Breast epithelium (tissue), 4 donors: ENCODE measurements around the gene RHOBTB1. TPM values are rescaled to one million over a fixed set of nuclear protein-coding genes. Genes with fewer than 3 reads are reported as not detected.

Experiments
- DNase-seq, 2 donors: peaks; one replicate each; pipeline ENCODE4 v3.0.0-alpha.2; 2019; ENCODE audit warnings: low spot score in 2 of 2
- H3K27ac ChIP-seq, 2 donors: fragments of 200-600 bp; sonication (generic) in 1 of 2; one replicate each; pipeline ENCODE4 v1.5.1; 2016 to 2019; ENCODE audit warnings: mild to moderate bottlenecking in 1 of 2
- H3K27me3 ChIP-seq, 2 donors: fragments of 200-600 bp; sonication (generic) in 1 of 2; one replicate each; pipeline versions ENCODE4 v1.5.1 to v1.6.0; 2017 to 2019; ENCODE audit warnings: control low read depth in 1 of 2, mild to moderate bottlenecking in 1 of 2
- H3K36me3 ChIP-seq: fragments of 200-600 bp; one replicate; pipeline ENCODE4 v1.5.1; 2019
- H3K4me1 ChIP-seq, 2 donors: fragments of 200-600 bp; sonication (generic); one replicate each; pipeline ENCODE4 v1.5.1; 2016 to 2019; ENCODE audit warnings: control low read depth in 1 of 2
- H3K4me3 ChIP-seq, 3 donors: fragments of 200-600 bp; sonication (generic); 1 replicate in 2 of 3; 2 replicates in 1 of 3; pipeline ENCODE4 v1.5.1; 2016 to 2019; ENCODE audit warnings: mild to moderate bottlenecking in 3 of 3, moderate library complexity in 2 of 3
- H3K9me3 ChIP-seq, 2 donors: fragments of 200-600 bp; sonication (generic) in 1 of 2; one replicate each; pipeline ENCODE4 v1.5.1; 2016 to 2019; ENCODE audit warnings: control low read depth in 1 of 2
- CTCF ChIP-seq, 3 donors: fragments of 450-650 bp; IDR thresholded peaks; one replicate each; pipeline ENCODE4 v1.5.1; 2016 to 2017; ENCODE audit warnings: antibody characterized with exemption in 3 of 3, mild to moderate bottlenecking in 3 of 3, moderate library complexity in 3 of 3
- POLR2A ChIP-seq: fragments of 450-650 bp; IDR thresholded peaks from one replicate; pipeline ENCODE4 v1.6.1; 2016; ENCODE audit warnings: antibody characterized with exemption, mild to moderate bottlenecking, moderate library complexity
- POLR2AphosphoS5 ChIP-seq, 3 donors: sonication (generic); formaldehyde crosslinking; IDR thresholded peaks; one replicate each; pipeline ENCODE4 v1.6.1; 2017; ENCODE audit warnings: antibody characterized with exemption in 3 of 3
- intact Hi-C: fragments of 100-400 bp; cut with DNase I; formaldehyde crosslinking; loops from one replicate; pipeline ENCODE4 v1.15.1; 2023; ENCODE audit warnings: low total_unique reads
- total RNA-seq, 3 donors: library from RNA; depleted of rRNA; stranded (reverse); fragments of >200 nt; gene quantifications; one replicate each; pipeline ENCODE4 v1.1.0, GENCODE V29; 2016

The RHOBTB1 gene
- total RNA-seq, 3 donors from 2014 or later = 11.4 to 14.6 (median 13.4) TPM

GRCh38 chr10:60865198-60865783 lies 78.7 kb downstream of the RHOBTB1 start:
- no peak overlapping the region for H3K4me3 ChIP-seq
- no peak overlapping the region for H3K27ac ChIP-seq
- no peaks in the 10 kb centered on the region for H3K36me3 ChIP-seq
- no peaks in the 10 kb centered on the region for H3K27me3 ChIP-seq
- H3K4me1 ChIP-seq = no peaks in the 10 kb centered on the region
- intact Hi-C loops = no loop called here
- H3K9me3 ChIP-seq = no peaks in the 10 kb centered on the region
- no peak for DNase-seq
- no peak for TF ChIP-seq POLR2AphosphoS5 (IDR thresholded peaks at IDR 0.05)
- TF ChIP-seq POLR2A = no peak
- no peak for TF ChIP-seq CTCF (IDR thresholded peaks at IDR 0.05)

- Histone ChIP-seq H3K27ac (no peak overlapping the region), H3K4me3 (no peak overlapping the region), H3K36me3 (no peaks in the 10 kb centered on the region), H3K27me3 (no peaks in the 10 kb centered on the region), H3K4me1 (no peaks in the 10 kb centered on the region), H3K9me3 (no peaks in the 10 kb centered on the region)
- intact Hi-C loops = no loop called here
- TF ChIP-seq POLR2AphosphoS5 (IDR thresholded peaks at IDR 0.05) (no peak), POLR2A (no peak), CTCF (IDR thresholded peaks at IDR 0.05) (no peak)
- no peak for DNase-seq
Measured at GRCh38 chr10:60863796-60864195, 80.2 kb downstream of the RHOBTB1 start.

GRCh38 chr10:60862517-60862916 lies 81.5 kb downstream of the RHOBTB1 start:
- H3K27ac ChIP-seq = no peak overlapping the region
- H3K27me3 ChIP-seq = no peaks in the 10 kb centered on the region
- no peak for TF ChIP-seq CTCF (IDR thresholded peaks at IDR 0.05)
- no peaks in the 10 kb centered on the region for H3K4me1 ChIP-seq
- H3K9me3 ChIP-seq = no peaks in the 10 kb centered on the region
- no peak for DNase-seq
- intact Hi-C loops = no loop called here
- H3K36me3 ChIP-seq = no peaks in the 10 kb centered on the region
- no peak overlapping the region for H3K4me3 ChIP-seq

GRCh38 chr10:60856405-60856804 lies 87.6 kb downstream of the RHOBTB1 start:
- Histone ChIP-seq H3K27me3 (no peaks in the 10 kb centered on the region), H3K4me1 (no peaks in the 10 kb centered on the region), H3K9me3 (no peaks in the 10 kb centered on the region), H3K27ac (no peak overlapping the region), H3K36me3 (no peaks in the 10 kb centered on the region), H3K4me3 (no peak overlapping the region)
- no peak for DNase-seq
- intact Hi-C loops = no loop called here
- TF ChIP-seq POLR2AphosphoS5 (IDR thresholded peaks at IDR 0.05) (no peak), POLR2A (no peak), CTCF (IDR thresholded peaks at IDR 0.05) (no peak)

GRCh38 chr10:60853637-60854036 lies 90.3 kb downstream of the RHOBTB1 start:
- no peaks in the 10 kb centered on the region for H3K9me3 ChIP-seq
- TF ChIP-seq POLR2A (no peak), CTCF (IDR thresholded peaks at IDR 0.05) (no peak), POLR2AphosphoS5 (IDR thresholded peaks at IDR 0.05) (no peak)
- H3K27ac ChIP-seq = no peak overlapping the region
- H3K4me1 ChIP-seq = no peaks in the 10 kb centered on the region
- intact Hi-C loops = no loop called here
- H3K36me3 ChIP-seq = no peaks in the 10 kb centered on the region
- no peaks in the 10 kb centered on the region for H3K27me3 ChIP-seq
- H3K4me3 ChIP-seq = no peak overlapping the region
- no peak for DNase-seq
